Measurements from ENCODE around the gene TMEM256. TPM values are rescaled to one million over a fixed set of nuclear protein-coding genes. Genes with fewer than 3 reads are reported as not detected.
"Not testable (repeated sequence)": the region's sequence is repeated elsewhere in the genome, so short reads cannot be mapped to it uniquely, and the experiment has no call there.

TMEM256 gene
- total and polyA plus RNA-seq, 2 experiments from 2014 or later = 40.1 to 59.3 TPM

DNA sequence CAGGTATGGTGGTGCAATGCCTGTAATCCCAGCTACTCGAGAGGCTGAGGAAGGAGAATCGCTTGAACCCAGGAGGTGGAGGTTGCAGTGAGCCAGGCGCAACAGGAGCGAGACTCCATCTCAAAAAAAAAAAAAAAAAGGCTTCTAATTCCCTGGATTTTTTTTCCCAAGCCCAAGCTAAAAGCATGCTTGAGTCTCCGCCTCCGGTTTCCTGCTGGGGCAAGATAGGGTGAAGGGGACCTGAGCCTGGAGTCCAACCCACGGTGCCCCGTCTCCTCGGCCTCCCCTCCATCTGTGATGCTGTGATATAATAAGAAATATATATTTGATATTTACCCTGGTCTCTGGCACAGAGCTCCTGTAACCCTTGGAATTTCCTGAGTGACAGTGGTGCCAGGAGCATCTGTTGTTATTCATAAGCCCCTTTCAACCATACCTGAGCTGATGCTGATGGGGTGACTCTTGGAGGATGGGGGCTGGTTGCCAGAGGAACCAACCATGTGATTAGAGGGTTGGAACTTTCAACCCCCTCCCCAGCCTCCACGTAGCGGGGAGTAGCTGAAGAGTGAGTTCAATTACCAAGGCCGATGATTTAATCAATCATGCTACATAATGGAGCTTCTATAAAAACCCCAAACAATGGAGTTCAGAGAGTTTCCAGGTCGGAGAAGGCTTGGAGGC, 35.8 kb downstream of the TMEM256 start:
- Histone ChIP-seq H3K4me3 (no peak overlapping the region), H3F3A (ENCODE audit: insufficient read depth) (peaks cover 2% of the 10 kb centered on the region; the same call in 1 of the 2 replicates), H3K4me1 (ENCODE audit: insufficient read depth) (0 out of 2 replicates have a peak, but pooled peaks cover 2% of the 10 kb centered on the region), H3K9me2 (ENCODE audit: insufficient read depth) (no peaks in the 10 kb centered on the region), H3K27ac (no peak overlapping the region), H2AFZ (no peak overlapping the region), H3K4me2 (ENCODE audit: unreplicated experiment) (no peak overlapping the region), H3K9me3 (ENCODE audit: low read depth) (no peaks in the 10 kb centered on the region), H3K9ac (no peak overlapping the region), H3K79me2 (ENCODE audit: insufficient read depth) (no peaks in the 10 kb centered on the region), H4K20me1 (ENCODE audit: insufficient read depth) (no peaks in the 10 kb centered on the region), H3K27me3 (replicated peaks; ENCODE audit: insufficient read depth) (no peaks in the 10 kb centered on the region), H3K36me3 (ENCODE audit: low read depth) (no peaks in the 10 kb centered on the region)
- no peak for TF ChIP-seq EZH2phosphoT487 (IDR thresholded peaks at IDR 0.05; ENCODE audit: insufficient read depth, low read depth)
- no peak for TF ChIP-seq EZH2 (IDR thresholded peaks at IDR 0.05; ENCODE audit: insufficient read depth, poor library complexity, severe bottlenecking)
- in situ Hi-C loops (cut with MboI) = no loop called here
- DNase-seq = no peak
- WGBS, 2 experiments (ENCODE audit: low coverage in 1 of 2, low lambda C conversion rate in 2 of 2, missing lambda C conversion rate in 2 of 2) = 61% methylated on average over 13 of the region's 13 CpGs

DNA sequence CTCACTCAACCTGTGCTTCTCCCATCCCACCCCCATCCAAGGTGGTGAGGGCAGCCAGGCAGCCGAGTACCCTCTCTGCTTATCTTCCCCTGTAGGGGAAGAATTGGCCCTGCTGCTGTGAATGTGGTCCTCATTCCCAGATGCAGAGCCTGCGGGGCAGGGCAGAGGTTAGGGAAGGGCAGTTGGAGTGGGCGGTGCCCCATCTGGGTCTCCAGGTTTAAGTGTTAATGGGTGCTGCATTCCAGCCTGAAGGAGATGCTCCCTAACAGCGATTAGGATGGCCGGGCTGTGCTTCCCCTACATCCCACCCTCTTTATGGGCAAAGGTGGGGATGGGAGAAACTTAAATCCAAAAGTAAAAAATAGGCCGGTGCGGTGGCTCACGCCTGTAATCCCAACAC, 36.8 kb downstream of the TMEM256 start:
- WGBS, 2 experiments (ENCODE audit: low coverage in 1 of 2, low lambda C conversion rate in 2 of 2, missing lambda C conversion rate in 2 of 2) = 90 to 97% methylated on average over 8 of the region's 8 CpGs
- Histone ChIP-seq H3K4me1 (ENCODE audit: insufficient read depth) (0 out of 2 replicates have a peak, but pooled peaks cover 5% of the 10 kb centered on the region), H3K9me2 (ENCODE audit: insufficient read depth) (no peaks in the 10 kb centered on the region), H3K9me3 (ENCODE audit: low read depth) (no peaks in the 10 kb centered on the region), H3K27ac (no peak overlapping the region), H3F3A (ENCODE audit: insufficient read depth) (peaks cover 5% of the 10 kb centered on the region; the same call in 1 of the 2 replicates), H4K20me1 (ENCODE audit: insufficient read depth) (no peaks in the 10 kb centered on the region), H3K4me2 (ENCODE audit: unreplicated experiment) (no peak overlapping the region), H2AFZ (no peak overlapping the region), H3K27me3 (replicated peaks; ENCODE audit: insufficient read depth) (no peaks in the 10 kb centered on the region), H3K79me2 (ENCODE audit: insufficient read depth) (no peaks in the 10 kb centered on the region), H3K36me3 (ENCODE audit: low read depth) (no peaks in the 10 kb centered on the region), H3K4me3 (no peak overlapping the region), H3K9ac (no peak overlapping the region)
- in situ Hi-C loops (cut with MboI) = no loop called here
- DNase-seq = no peak
- TF ChIP-seq EZH2phosphoT487 (IDR thresholded peaks at IDR 0.05; ENCODE audit: insufficient read depth, low read depth) (no peak), EZH2 (IDR thresholded peaks at IDR 0.05; ENCODE audit: insufficient read depth, poor library complexity, severe bottlenecking) (no peak)

DNA sequence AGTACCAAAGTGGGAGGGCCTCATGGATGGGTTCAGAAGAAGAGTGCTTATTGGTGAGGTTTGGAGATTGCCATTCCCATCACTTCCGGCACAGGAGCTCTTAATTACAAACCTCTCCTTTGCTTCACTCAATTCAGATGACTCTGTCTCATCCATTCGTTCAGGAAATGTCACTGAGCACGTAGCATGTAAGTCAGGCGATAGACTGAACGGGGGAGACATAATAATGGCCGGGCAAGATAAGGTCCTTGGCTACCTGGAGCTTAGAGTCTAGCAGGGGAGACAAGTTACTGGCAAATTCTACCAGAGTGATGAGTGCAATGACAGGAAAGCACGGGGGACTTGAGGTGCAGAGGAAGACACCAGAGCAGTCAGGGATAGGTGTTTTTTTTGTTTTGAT, 37.9 kb downstream of the TMEM256 start:
- H3K4me3 ChIP-seq; H3K9ac ChIP-seq; DNase-seq; H3K36me3 ChIP-seq (ENCODE audit: low read depth); H3K79me2 ChIP-seq (ENCODE audit: insufficient read depth); H3K9me2 ChIP-seq (ENCODE audit: insufficient read depth); H2AFZ ChIP-seq; H3K4me2 ChIP-seq (ENCODE audit: unreplicated experiment); H3F3A ChIP-seq (ENCODE audit: insufficient read depth); H3K4me1 ChIP-seq (ENCODE audit: insufficient read depth); H3K9me3 ChIP-seq (ENCODE audit: low read depth); in situ Hi-C loops (cut with MboI); H3K27ac ChIP-seq; H3K27me3 ChIP-seq (replicated peaks; ENCODE audit: insufficient read depth); H4K20me1 ChIP-seq (ENCODE audit: insufficient read depth): not testable (repeated sequence)
- 79 to 81% methylated on average over 6 to 7 of the region's 7 CpGs for WGBS, 2 experiments (ENCODE audit: low coverage in 1 of 2, low lambda C conversion rate in 2 of 2, missing lambda C conversion rate in 2 of 2)

DNA sequence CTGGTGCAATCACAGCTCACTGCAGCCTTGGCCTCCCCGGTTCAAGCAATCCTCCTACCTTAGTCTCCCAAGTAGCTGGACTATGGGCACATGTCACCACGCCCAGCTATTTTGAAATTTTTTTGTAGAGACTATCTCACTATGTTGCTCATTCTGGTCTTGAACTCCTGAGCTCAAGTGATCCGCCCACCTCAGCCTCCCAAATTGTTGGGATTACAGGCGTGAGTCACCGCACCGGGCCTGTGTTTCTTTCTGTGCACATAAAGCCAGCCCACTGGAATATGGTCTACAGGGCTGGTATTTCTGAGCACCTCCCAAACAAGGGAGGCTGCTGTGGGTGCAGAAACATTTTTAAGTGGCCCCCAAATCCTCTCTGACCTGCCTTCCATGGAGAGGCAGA, 40.6 kb downstream of the TMEM256 start:
- H3K9ac ChIP-seq = no peak overlapping the region
- in situ Hi-C loops (cut with MboI) = no loop called here
- 12 to 14% methylated on average over 6 of the region's 6 CpGs for WGBS, 2 experiments (ENCODE audit: low coverage in 1 of 2, low lambda C conversion rate in 2 of 2, missing lambda C conversion rate in 2 of 2)

More for the DNA sequence above, 40.6 kb downstream of the TMEM256 start:
- Histone ChIP-seq H3F3A (ENCODE audit: insufficient read depth) (peaks cover 5% of the 10 kb centered on the region; the same call in 1 of the 2 replicates), H4K20me1 (ENCODE audit: insufficient read depth) (no peaks in the 10 kb centered on the region), H3K9me3 (ENCODE audit: low read depth) (no peaks in the 10 kb centered on the region), H3K27ac (peak overlapping the region; percentile 63), H3K9me2 (ENCODE audit: insufficient read depth) (no peaks in the 10 kb centered on the region), H3K36me3 (ENCODE audit: low read depth) (no peaks in the 10 kb centered on the region), H3K79me2 (ENCODE audit: insufficient read depth) (no peaks in the 10 kb centered on the region), H3K4me3 (no peak overlapping the region), H2AFZ (peak overlapping the region; percentile 66), H3K27me3 (replicated peaks; ENCODE audit: insufficient read depth) (no peaks in the 10 kb centered on the region), H3K4me1 (ENCODE audit: insufficient read depth) (0 out of 2 replicates have a peak, but pooled peaks cover 5% of the 10 kb centered on the region), H3K4me2 (ENCODE audit: unreplicated experiment) (peak overlapping the region; percentile 18)
- DNase-seq = peak; percentile 84
- TF ChIP-seq EZH2 (IDR thresholded peaks at IDR 0.05; ENCODE audit: insufficient read depth, poor library complexity, severe bottlenecking) (no peak), EZH2phosphoT487 (IDR thresholded peaks at IDR 0.05; ENCODE audit: insufficient read depth, low read depth) (no peak)
